Measurements from ENCODE around the gene VTCN1. TPM values are rescaled to one million over a fixed set of nuclear protein-coding genes. Genes with fewer than 3 reads are reported as not detected.

VTCN1 gene
- polyA plus RNA-seq, 2 of the 4 experiments (the other 2 are of a cell fraction) = 0.04 to 0.18 TPM

GRCh38 chr1:117183112-117183511 is 27.6 kb downstream of the VTCN1 start:
- ChIA-PET POLR2A (no interaction called here), CTCF (interaction anchor here (0.7 kb wide), 1 partner anchor 13 kb away, joined by 3 read pairs; no protein-coding TSS in a partner anchor)
- Histone ChIP-seq H3K4me3 (no peak overlapping the region), H3K27ac (no peak overlapping the region), H3K4me2 (no peak overlapping the region), H3K4me1 (peaks cover under 1% of the 10 kb centered on the region; the same call in 1 of the 3 replicates), H3K9me3 (no peaks in the 10 kb centered on the region)
- no peak for ATAC-seq
- no peak for DNase-seq (ENCODE audit: low read depth in 1 of 2, low spot score in 1 of 2)
- no peak for FAIRE-seq
- 73% methylated on average over 4 of the region's 4 CpGs for WGBS (ENCODE audit: missing lambda C conversion rate)
- TF ChIP-seq, protein P1, sequence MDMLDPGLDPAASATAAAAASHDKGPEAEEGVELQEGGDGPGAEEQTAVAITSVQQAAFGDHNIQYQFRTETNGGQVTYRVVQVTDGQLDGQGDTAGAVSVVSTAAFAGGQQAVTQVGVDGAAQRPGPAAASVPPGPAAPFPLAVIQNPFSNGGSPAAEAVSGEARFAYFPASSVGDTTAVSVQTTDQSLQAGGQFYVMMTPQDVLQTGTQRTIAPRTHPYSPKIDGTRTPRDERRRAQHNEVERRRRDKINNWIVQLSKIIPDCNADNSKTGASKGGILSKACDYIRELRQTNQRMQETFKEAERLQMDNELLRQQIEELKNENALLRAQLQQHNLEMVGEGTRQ (IDR thresholded peaks at IDR 0.05) = no peak
- TF ChIP-seq CEBPB (IDR thresholded peaks at IDR 0.05) (no peak), ZSCAN20 (CRISPR knock-in tag; IDR thresholded peaks at IDR 0.05) (no peak)

DNA sequence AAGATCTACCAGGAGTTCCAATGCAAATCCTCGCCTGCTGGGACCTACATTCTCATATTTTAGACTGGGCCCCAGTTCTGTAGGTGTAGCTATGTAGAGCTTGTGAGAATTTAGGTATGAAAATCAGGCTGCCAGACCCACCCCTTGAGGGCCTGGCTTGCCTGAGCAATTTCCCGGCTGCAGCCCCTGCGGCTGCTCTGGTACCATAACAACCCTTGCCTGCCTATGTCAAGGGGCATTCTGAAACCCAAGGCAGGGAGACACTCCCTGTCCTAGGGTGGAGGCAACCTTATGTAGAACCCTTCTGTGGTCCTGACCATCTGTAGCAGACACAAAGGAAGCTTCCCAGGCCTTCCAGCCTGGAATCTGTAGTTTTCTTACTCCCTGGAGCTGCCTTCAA is 28.4 kb downstream of the VTCN1 start:
- ATAC-seq (no peak), FAIRE-seq (no peak), DNase-seq (ENCODE audit: low read depth in 1 of 2, low spot score in 1 of 2) (no peak)
- ChIA-PET POLR2A (no interaction called here), CTCF (interaction anchor here (0.7 to 1.5 kb wide), 2 partner anchors 14 to 102 kb away, joined by 3 read pairs; no protein-coding TSS in a partner anchor)
- 85% methylated on average over 1 of the region's 3 CpGs for WGBS (ENCODE audit: missing lambda C conversion rate)
- Histone ChIP-seq H3K4me2 (no peak overlapping the region), H3K4me3 (no peak overlapping the region), H3K9me3 (no peaks in the 10 kb centered on the region), H3K4me1 (no peaks in the 10 kb centered on the region), H3K27ac (no peak overlapping the region)
- no peak for TF ChIP-seq HDAC2 (IDR thresholded peaks at IDR 0.05)
- no peak for TF ChIP-seq NR3C1 (IDR thresholded peaks at IDR 0.05)
- no peak for TF ChIP-seq MAFK (IDR thresholded peaks at IDR 0.05; ENCODE audit: partially characterized antibody)
- TF ChIP-seq JUNB (IDR thresholded peaks at IDR 0.05) = no peak
- no peak for TF ChIP-seq TP53 (CRISPR knock-in tag; IDR thresholded peaks at IDR 0.05)
- no peak for TF ChIP-seq BCL3 (IDR thresholded peaks at IDR 0.05)
- TF ChIP-seq EHMT2 (IDR thresholded peaks at IDR 0.05; ENCODE audit: low read depth) = no peak
- TF ChIP-seq ZC3H11A (IDR thresholded peaks at IDR 0.05) = no peak

DNA sequence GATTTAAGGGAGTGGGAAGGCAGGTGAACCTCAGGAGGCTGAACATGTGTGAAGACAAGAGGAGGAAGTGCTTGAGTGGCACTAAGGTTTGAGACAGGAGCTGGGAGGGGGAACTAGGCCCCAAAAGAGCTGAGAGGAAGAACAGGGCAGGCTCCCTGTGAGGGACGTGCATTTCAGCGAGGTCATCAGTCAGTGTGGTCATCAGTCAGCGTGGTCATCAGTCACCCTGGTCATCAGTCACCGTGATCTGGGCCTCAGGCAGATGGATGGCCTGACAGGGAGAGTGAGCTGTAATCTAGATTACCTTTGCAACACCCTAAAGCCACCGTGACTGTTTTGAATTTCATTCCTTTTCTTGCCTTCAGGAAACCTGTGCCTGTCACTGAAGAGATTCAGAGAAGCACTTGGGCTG is 29.1 kb downstream of the VTCN1 start:
- DNase-seq (ENCODE audit: low read depth in 1 of 2, low spot score in 1 of 2) = no peak
- WGBS (ENCODE audit: missing lambda C conversion rate) = 57% methylated on average over 5 of the region's 5 CpGs
- Histone ChIP-seq H3K4me1 (no peaks in the 10 kb centered on the region), H3K4me2 (no peak overlapping the region), H3K27ac (no peak overlapping the region), H3K9me3 (no peaks in the 10 kb centered on the region), H3K4me3 (no peak overlapping the region)
- CTCF ChIA-PET = interaction anchor here (0.9 to 1.5 kb wide), 2 partner anchors 59 to 103 kb away, joined by 3 read pairs; no protein-coding TSS in a partner anchor
- ATAC-seq = no peak
- TF ChIP-seq CBX8 (IDR thresholded peaks at IDR 0.05) (no peak), SMC3 (IDR thresholded peaks at IDR 0.05) (no peak), HOXB13 (CRISPR knock-in tag; IDR thresholded peaks at IDR 0.05; ENCODE audit: low read depth) (no peak), CBX2 (IDR thresholded peaks at IDR 0.05; ENCODE audit: borderline replicate concordance, low read depth) (no peak)
- TF ChIP-seq, protein P2, sequence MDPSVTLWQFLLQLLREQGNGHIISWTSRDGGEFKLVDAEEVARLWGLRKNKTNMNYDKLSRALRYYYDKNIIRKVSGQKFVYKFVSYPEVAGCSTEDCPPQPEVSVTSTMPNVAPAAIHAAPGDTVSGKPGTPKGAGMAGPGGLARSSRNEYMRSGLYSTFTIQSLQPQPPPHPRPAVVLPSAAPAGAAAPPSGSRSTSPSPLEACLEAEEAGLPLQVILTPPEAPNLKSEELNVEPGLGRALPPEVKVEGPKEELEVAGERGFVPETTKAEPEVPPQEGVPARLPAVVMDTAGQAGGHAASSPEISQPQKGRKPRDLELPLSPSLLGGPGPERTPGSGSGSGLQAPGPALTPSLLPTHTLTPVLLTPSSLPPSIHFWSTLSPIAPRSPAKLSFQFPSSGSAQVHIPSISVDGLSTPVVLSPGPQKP (IDR thresholded peaks at IDR 0.05; ENCODE audit: low read depth, low read length) = no peak
- POLR2A ChIA-PET = no interaction called here
- FAIRE-seq = no peak

DNA sequence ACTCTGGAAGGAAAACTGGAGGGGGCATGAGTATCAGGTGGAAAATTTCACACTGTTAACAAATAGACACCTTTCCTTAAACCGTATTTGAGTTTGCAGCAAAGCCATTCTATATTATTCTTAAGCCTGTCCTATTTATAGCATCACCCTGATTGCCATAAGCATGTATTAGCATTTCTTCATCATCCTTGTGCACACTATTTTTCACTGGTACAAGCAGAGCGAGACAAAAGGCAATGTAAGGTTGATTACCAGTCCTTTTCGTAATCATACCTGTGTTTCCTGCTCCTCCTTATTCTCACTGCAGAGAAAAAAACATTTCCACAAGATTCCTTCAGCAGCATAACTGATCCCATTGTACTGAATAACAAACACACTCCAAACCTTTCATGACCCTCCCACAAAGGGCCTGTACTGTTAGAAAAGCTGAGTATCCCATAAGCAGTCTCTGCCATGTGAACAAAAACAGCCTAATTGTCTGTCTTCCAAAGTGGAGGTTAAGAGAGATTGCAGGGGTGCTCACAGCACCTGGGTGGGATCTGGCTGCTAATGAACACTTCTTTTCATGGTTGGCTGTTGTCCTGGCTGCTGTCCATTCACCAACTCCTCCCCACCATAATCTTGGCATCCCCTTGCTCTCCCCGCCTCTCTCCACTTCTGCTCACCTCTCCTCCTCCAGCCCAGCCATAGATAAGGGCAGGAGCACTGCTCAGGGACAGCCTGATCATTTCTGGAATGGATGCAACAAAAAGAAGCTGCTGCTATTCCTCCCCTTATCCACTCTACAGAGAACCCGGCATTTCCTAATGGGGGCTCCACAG is 30.4 kb downstream of the VTCN1 start:
- no peak for ATAC-seq
- WGBS (ENCODE audit: missing lambda C conversion rate) = 90% methylated on average over 5 of the region's 5 CpGs
- POLR2A ChIA-PET = no interaction called here

More for the DNA sequence above, 30.4 kb downstream of the VTCN1 start:
- DNase-seq (ENCODE audit: low read depth in 1 of 2, low spot score in 1 of 2) = no peak
- Histone ChIP-seq H3K4me1 (no peaks in the 10 kb centered on the region), H3K4me2 (no peak overlapping the region), H3K4me3 (no peak overlapping the region), H3K27ac (no peak overlapping the region), H3K9me3 (no peaks in the 10 kb centered on the region)
- FAIRE-seq = no peak
- TF ChIP-seq ATOH8 (CRISPR knock-in tag; IDR thresholded peaks at IDR 0.05; ENCODE audit: low read depth) (no peak), EHF (CRISPR knock-in tag; IDR thresholded peaks at IDR 0.05) (no peak)
- TF ChIP-seq, protein P2 (IDR thresholded peaks at IDR 0.05; ENCODE audit: low read depth, low read length) = no peak
- CTCF ChIA-PET = interaction anchor here (0.9 kb wide), 2 partner anchors 58 to 104 kb away, joined by 3 read pairs; no protein-coding TSS in a partner anchor

All from A549 (cell line).